RCC 7860 (cell line): ENCODE measurements around the gene ZFAND3.

ENCODE experiments used
- DNase-seq: peaks from one replicate; pipeline ENCODE4 v3.0.0-alpha.2; 2015; ENCODE audit warnings: low spot score
- FAIRE-seq: peaks from 2 replicates; lab custom pipeline; 2012; peaks lifted over from hg19 to GRCh38; lab: Jason Lieb, UNC

The ZFAND3 gene

GRCh38 chr6:37826188-37826587, 6.7 kb downstream of the ZFAND3 start:
- DNase-seq: no peak
- FAIRE-seq: no peak

- no peak for FAIRE-seq
- no peak for DNase-seq
These were observed 7.5 kb downstream of the ZFAND3 start for GRCh38 chr6:37826993-37827392.

- FAIRE-seq (no peak), DNase-seq (no peak)
These were observed 8.2 kb downstream of the ZFAND3 start for GRCh38 chr6:37827603-37828265.

GRCh38 chr6:37830225-37830624, 10.7 kb downstream of the ZFAND3 start:
- no peak for FAIRE-seq
- no peak for DNase-seq

- DNase-seq (no peak), FAIRE-seq (no peak)
These were observed 11.9 kb downstream of the ZFAND3 start for GRCh38 chr6:37831457-37831856.

GRCh38 chr6:37835923-37836322, 16.4 kb downstream of the ZFAND3 start:
- FAIRE-seq: no peak
- no peak for DNase-seq

- DNase-seq (no peak), FAIRE-seq (no peak)
These were observed 18.8 kb downstream of the ZFAND3 start for GRCh38 chr6:37838219-37838921.

GRCh38 chr6:37840143-37840939, 20.8 kb downstream of the ZFAND3 start:
- FAIRE-seq (no peak), DNase-seq (no peak)

GRCh38 chr6:37840940-37841300, 21.4 kb downstream of the ZFAND3 start:
- DNase-seq (no peak), FAIRE-seq (no peak)

GRCh38 chr6:37845026-37845911, 25.7 kb downstream of the ZFAND3 start:
- FAIRE-seq: no peak
- no peak for DNase-seq

GRCh38 chr6:37845930-37846329, 26.4 kb downstream of the ZFAND3 start:
- FAIRE-seq (no peak), DNase-seq (no peak)

- DNase-seq (no peak), FAIRE-seq (no peak)
These were observed 28.2 kb downstream of the ZFAND3 start for GRCh38 chr6:37847704-37848103.

GRCh38 chr6:37848371-37848770, 28.8 kb downstream of the ZFAND3 start:
- FAIRE-seq (no peak), DNase-seq (no peak)

GRCh38 chr6:37850260-37850659, 30.7 kb downstream of the ZFAND3 start:
- no peak for FAIRE-seq
- DNase-seq: no peak

GRCh38 chr6:37850728-37851285, 31.3 kb downstream of the ZFAND3 start:
- no peak for DNase-seq
- FAIRE-seq: no peak

GRCh38 chr6:37851997-37852524, 32.5 kb downstream of the ZFAND3 start:
- FAIRE-seq: no peak
- no peak for DNase-seq

GRCh38 chr6:37856285-37856684, 36.8 kb downstream of the ZFAND3 start:
- DNase-seq (no peak), FAIRE-seq (no peak)

GRCh38 chr6:37858363-37858762, 38.8 kb downstream of the ZFAND3 start:
- FAIRE-seq (no peak), DNase-seq (no peak)

GRCh38 chr6:37860226-37860839, 40.8 kb downstream of the ZFAND3 start:
- DNase-seq (no peak), FAIRE-seq (no peak)

GRCh38 chr6:37861452-37861851, 41.9 kb downstream of the ZFAND3 start:
- FAIRE-seq (no peak), DNase-seq (no peak)
